Measurements from ENCODE around the gene SNX27. TPM values are rescaled to one million over a fixed set of nuclear protein-coding genes. Genes with fewer than 3 reads are reported as not detected.
A peak's percentile ranks its signal among the peaks of the same experiment; 100 is the strongest.

Gene SNX27
- polyA plus RNA-seq, 3 donors = 40.1 to 57.1 (median 47.6) TPM

- no peaks in the 10 kb centered on the region for H4K20me1 ChIP-seq (ENCODE audit: insufficient read depth, low read length)
- intact Hi-C loops (cut with micrococcal nuclease) = no loop called here
- H3K4me1 ChIP-seq (ENCODE audit: control insufficient read depth in 1 of 2, insufficient read depth in 2 of 2, low read length in 2 of 2) = peaks cover 0 to 5% of the 10 kb centered on the region in 2 donors
- no peak overlapping the region for H3K4me3 ChIP-seq (replicated peaks in 1 of 3; ENCODE audit: low read depth in 2 of 3, low read length in 3 of 3)
- H3K4me2 ChIP-seq (replicated peaks; ENCODE audit: extremely low read depth, low read length, poor library complexity, severe bottlenecking) = no peak overlapping the region
- Mint-ChIP-seq H3K4me1 (peaks cover 13% of the 10 kb centered on the region), H3K27me3 (ENCODE audit: low read depth in 3 of 3) (peaks cover 0 to 7% (median 1%) of the 10 kb centered on the region in 3 donors), H3K36me3 (peaks cover 3 to 6% of the 10 kb centered on the region in 2 donors), H3K9me3 (no peaks in the 10 kb centered on the region), H3K27ac (peak overlapping the region in 3 of 7 donors; percentile 52 to 83 (median 70)), H3K4me3 (no peak overlapping the region)
- no peak overlapping the region for H2AFZ ChIP-seq (ENCODE audit: insufficient read depth, low read depth, low read length, poor library complexity, severe bottlenecking)
- no peaks in the 10 kb centered on the region for H3K9me3 ChIP-seq (replicated peaks in 1 of 2; ENCODE audit: control insufficient read depth in 1 of 2, insufficient read depth in 1 of 2, low read length in 2 of 2)
- H3K79me2 ChIP-seq (ENCODE audit: insufficient read depth, low read length) = no peaks in the 10 kb centered on the region
- no peak for TF ChIP-seq CTCF (IDR thresholded peaks at IDR 0.05)
- H3K9ac ChIP-seq (ENCODE audit: insufficient read depth, low read length, poor library complexity, severe bottlenecking) = no peak overlapping the region
- no peak overlapping the region for H3K27ac ChIP-seq (ENCODE audit: low read depth in 1 of 2, low read length in 2 of 2)
- no peaks in the 10 kb centered on the region for H3K27me3 ChIP-seq (ENCODE audit: control insufficient read depth in 2 of 2, insufficient read depth in 2 of 2, low read length in 2 of 2)
- 100% methylated on average over 9 of the region's 11 CpGs for WGBS (ENCODE audit: insufficient coverage)
- no peak for DNase-seq
- H3K36me3 ChIP-seq (replicated peaks in 1 of 2; ENCODE audit: control insufficient read depth in 1 of 2, insufficient read depth in 2 of 2, low read length in 2 of 2) = peaks cover 12 to 13% of the 10 kb centered on the region in 2 donors
These were observed 94.1 kb downstream of the SNX27 start for GRCh38 chr1:151705753-151706463.

- H3K4me1 Mint-ChIP-seq = peaks cover 13% of the 10 kb centered on the region
- H3K4me3 Mint-ChIP-seq = no peak overlapping the region
- Histone ChIP-seq H3K36me3 (replicated peaks in 1 of 2; ENCODE audit: control insufficient read depth in 1 of 2, insufficient read depth in 2 of 2, low read length in 2 of 2) (peaks cover 4% of the 10 kb centered on the region in 2 donors), H3K27ac (ENCODE audit: low read depth in 1 of 2, low read length in 2 of 2) (no peak overlapping the region), H2AFZ (ENCODE audit: insufficient read depth, low read depth, low read length, poor library complexity, severe bottlenecking) (no peak overlapping the region), H3K79me2 (ENCODE audit: insufficient read depth, low read length) (no peaks in the 10 kb centered on the region), H3K9ac (ENCODE audit: insufficient read depth, low read length, poor library complexity, severe bottlenecking) (no peak overlapping the region), H3K4me2 (replicated peaks; ENCODE audit: extremely low read depth, low read length, poor library complexity, severe bottlenecking) (no peak overlapping the region), H3K4me1 (ENCODE audit: control insufficient read depth in 1 of 2, insufficient read depth in 2 of 2, low read length in 2 of 2) (peaks cover 0 to 5% of the 10 kb centered on the region in 2 donors), H3K27me3 (ENCODE audit: control insufficient read depth in 2 of 2, insufficient read depth in 2 of 2, low read length in 2 of 2) (no peaks in the 10 kb centered on the region), H3K4me3 (replicated peaks in 1 of 3; ENCODE audit: low read depth in 2 of 3, low read length in 3 of 3) (no peak overlapping the region), H3K9me3 (replicated peaks in 1 of 2; ENCODE audit: control insufficient read depth in 1 of 2, insufficient read depth in 1 of 2, low read length in 2 of 2) (no peaks in the 10 kb centered on the region), H4K20me1 (ENCODE audit: insufficient read depth, low read length) (no peaks in the 10 kb centered on the region)
- 72% methylated on average over 19 of the region's 21 CpGs for WGBS (ENCODE audit: insufficient coverage)
- no peaks in the 10 kb centered on the region for H3K9me3 Mint-ChIP-seq
- no peak for TF ChIP-seq CTCF (IDR thresholded peaks at IDR 0.05)
- H3K36me3 Mint-ChIP-seq = peaks cover 0 to under 1% of the 10 kb centered on the region in 2 donors
- peaks cover 0 to 9% (median 1%) of the 10 kb centered on the region in 3 donors for H3K27me3 Mint-ChIP-seq (ENCODE audit: low read depth in 3 of 3)
- intact Hi-C loops (cut with micrococcal nuclease) = no loop called here
- H3K27ac Mint-ChIP-seq = peak overlapping the region in 1 of 7 donors; percentile 33
- no peak for DNase-seq
These were observed 94.9 kb downstream of the SNX27 start for GRCh38 chr1:151706464-151707415.
